HG02571 (cell line): Measurements from ENCODE around the gene KRTAP5-8.
"Not testable (repeated sequence)": the region's sequence is repeated elsewhere in the genome, so short reads cannot be mapped to it uniquely, and the experiment has no call there.

Experiments used
- ATAC-seq: cut with Tn5 transposase; IDR thresholded peaks from one replicate; pipeline ENCODE4 v1.9.1; 2021; ENCODE audit warnings: mild to moderate bottlenecking, moderate library complexity; ENCODE audit not compliant: unreplicated experiment

KRTAP5-8 gene

DNA sequence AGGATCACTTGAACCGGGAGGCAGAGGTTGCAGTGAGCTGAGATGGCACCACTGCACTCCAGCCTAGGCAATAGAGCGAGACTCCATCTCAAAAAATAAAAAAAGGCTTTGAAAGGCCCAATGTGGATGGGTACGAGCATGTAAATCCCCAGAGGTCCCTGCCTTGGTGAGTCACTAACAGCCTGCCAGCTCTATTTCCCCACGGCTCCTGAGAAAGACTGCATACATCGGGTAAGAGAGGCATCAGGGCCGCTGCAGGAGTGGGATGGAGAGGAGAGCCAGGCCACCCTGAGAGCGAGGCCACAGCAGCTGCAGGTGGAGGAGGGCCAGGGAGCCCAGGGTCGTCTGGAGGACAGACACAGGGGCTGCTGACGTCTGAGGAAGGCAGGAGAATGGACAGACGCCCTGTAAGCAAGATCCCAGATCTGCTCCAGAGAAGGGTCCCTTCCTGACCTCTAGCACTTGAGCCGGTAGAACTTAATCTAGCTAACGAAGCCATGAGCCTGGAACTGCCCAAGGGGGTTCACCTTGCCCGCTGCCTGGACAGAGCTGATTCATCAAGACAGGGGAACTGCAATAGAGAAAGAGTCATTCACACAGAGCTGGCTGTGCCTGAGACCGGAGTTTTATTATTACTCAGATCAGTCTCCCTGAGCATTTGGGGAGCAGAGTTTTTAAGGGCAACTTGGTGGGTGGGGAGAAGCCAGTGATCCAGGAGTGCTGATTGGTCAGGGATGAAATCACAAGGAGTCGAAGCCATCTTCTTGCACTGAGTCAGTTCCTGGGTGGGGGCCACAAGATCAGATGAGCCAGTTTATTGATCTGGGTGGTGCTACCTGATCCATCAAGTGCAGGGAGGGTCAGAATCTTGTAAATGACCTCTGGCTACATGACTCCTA, 5.3 kb downstream of the KRTAP5-8 start:
- no peak for ATAC-seq

DNA sequence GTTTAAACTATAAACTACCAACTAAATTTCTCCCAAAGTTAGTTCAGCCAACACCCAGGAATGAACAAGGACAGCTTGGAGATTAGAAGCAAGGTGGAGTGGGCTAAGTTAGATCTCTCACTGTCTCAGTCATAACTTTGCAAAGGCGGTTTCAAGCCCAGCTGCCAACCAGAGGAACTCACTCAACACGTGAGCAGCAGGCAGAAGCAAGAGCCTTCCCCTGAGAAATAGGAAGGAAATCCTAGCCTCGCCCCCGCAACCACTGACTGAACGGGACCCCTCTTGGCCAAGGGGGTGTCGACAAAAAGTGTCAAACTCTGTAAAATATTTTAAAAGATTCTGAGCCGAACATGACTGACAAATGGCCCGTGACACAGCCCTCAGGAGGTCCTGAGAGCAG, 6.0 kb downstream of the KRTAP5-8 start:
- ATAC-seq, result no peak

DNA sequence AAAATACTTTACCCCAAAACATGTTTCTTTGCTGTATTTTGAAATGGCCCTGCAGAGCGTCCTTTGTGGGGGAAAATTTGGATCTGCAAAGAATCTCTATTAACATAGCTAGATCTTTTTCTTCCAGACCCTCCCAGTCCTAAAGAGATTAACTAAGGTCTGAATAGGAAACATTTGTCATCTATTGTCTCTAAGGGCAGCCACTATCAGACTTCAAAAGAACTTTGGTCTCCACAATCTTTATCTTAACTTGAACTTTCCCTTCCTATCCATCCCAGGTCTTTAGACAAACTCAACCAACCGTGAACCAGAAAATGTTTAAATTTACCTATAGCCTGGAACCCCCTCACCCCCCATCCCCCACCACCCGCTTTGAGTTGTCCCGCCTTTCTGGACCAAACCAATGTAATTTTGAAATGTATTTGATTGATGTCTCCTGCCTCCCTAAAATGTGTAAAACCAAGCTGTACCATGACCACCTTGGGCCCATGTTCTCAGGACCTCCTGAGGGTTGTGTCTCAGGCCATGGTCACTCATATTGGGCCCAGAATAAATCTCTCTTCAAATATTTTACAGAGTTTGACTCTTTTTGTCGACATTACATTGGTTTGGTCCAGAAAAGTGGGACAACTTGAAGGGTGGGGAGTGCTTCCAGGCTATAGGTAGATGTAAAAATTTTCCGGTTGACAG, 6.8 kb downstream of the KRTAP5-8 start:
- ATAC-seq, result no peak

DNA sequence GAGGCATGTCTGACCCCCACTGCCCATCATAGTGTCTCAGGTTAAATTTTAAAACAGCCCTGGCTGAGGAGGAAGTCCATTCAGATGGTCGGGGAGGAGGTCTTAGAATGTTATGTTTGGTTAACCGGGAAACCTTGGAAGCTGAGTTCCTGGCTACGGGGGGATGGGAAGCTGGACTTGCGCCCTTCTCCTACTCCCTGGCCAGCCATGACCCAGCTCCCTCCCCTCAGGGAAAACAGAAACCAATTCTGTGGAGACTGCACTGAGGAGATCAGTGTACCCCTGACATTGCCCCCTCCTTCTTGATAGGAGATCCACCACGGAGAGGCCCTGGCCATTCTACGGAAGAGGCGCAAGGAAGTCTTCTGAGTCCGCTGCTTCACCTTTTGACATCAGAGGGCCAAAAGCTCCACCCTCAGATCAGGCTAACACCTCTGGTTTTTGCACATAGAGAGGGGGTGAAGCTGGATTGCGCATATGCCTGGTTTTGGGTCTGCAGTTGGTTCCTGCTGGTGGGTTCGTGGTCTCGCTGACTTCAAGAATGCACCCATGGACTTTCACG, 7.7 kb downstream of the KRTAP5-8 start:
- no peak for ATAC-seq

DNA sequence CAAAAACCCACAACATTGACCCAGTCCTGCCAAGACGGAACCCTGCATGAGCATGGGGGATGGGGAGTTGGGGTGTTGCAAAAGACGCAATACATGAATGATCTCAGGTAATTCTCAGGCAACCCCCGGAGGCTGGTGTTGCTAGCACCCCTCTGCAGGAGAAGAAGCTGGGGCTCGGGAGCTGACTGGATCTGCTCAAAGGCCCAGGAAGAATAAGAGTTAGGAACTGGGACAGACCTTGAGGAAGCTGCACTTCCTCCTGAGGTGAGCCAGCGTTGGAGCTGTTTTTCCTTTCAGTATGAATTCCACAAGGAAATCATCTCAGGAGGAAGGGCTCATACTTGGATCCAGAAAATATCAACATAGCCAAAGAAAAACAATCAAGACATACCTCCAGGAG, 10.3 kb downstream of the KRTAP5-8 start, which contains the start of gene KRTAP5-9:
Gene KRTAP5-9 (plus strand): TSS at position 301 of the 400 bp plus-strand sequence. CDS start 238 bp downstream, outside the sequence.
- ATAC-seq, result no peak

DNA sequence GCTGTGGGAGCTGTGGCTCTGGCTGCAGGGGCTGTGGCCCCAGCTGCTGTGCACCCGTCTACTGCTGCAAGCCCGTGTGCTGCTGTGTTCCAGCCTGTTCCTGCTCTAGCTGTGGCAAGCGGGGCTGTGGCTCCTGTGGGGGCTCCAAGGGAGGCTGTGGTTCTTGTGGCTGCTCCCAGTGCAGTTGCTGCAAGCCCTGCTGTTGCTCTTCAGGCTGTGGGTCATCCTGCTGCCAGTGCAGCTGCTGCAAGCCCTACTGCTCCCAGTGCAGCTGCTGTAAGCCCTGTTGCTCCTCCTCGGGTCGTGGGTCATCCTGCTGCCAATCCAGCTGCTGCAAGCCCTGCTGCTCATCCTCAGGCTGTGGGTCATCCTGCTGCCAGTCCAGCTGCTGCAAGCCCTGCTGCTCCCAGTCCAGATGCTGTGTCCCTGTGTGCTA, 10.9 kb downstream of the KRTAP5-8 start:
- ATAC-seq, result no peak

DNA sequence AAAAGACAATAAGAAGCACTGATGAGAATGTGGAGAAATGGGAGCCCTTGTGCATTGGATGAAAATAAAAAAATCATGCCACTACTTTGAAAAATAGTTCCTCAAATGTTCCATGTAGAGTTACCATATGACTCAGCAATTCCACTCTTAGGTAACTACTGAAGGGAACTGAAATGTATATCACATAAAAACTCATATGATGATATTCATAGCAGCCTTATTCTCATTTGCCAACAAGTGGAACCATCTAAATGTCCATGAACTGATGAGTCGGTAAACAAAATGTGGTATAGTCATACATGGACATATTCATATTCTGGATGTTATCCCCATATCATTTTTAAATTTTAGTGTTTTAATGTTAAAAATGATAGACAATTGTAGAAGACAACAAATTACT, 13.9 kb downstream of the KRTAP5-8 start:
- no peak for ATAC-seq

DNA sequence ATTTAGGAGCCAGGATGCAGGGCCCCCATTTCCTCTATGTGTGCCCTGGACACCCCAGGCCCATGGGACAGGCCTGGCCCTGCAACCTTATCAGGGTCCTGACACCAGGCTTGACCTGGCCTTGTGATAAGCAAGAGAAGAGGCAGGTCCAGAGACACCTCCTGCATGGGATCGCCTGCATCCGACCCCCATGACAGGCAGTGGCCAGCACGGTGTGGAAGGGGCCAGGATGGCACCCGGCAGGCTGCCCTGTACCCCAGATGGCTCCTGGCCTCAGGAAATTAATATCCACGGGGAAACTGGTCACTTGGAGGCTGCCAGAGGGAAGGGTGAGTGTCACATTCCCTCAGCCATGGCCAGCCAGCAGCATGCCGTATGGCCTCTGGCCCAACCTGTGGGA, 17.2 kb downstream of the KRTAP5-8 start:
- ATAC-seq, result no peak

DNA sequence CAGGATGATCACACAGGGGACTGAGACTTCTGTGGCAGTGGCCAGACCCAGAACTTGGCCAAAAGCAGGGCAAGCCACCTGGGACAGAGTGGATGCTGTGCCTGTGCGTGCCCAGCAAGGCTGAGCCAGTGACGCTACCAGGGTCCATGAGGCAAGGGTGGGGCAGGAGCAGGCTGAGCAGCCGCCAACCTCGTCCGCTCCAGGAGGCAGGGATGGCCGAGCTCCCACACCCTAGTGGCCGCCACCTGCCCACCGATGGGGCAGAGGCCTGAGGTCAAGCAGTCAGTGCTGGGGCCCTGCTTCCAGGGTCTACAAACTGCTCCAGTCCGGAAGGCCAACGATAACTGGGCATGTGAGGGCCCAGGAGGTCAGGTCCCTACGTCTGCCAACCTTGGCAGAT, 17.7 kb downstream of the KRTAP5-8 start:
- ATAC-seq, result no peak

DNA sequence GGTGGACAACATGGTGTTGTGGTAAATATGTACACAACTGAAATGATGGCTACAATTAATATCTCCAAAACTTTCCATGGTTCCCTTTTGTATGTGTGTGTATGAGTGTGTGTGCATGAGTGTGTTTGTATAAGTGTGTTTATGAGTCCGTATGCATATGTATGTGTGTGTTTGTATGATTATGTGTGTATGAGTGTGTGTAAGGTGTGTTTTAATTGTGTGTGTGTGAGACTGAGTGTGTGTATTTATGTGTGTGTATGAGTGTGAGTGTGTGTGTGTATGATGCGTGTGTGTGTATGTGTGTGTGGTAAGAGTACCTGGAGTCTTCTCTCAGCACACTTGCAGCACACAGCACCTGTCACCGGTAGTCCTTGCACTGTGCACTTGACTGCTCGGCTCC, 18.2 kb downstream of the KRTAP5-8 start:
- ATAC-seq, result no peak

DNA sequence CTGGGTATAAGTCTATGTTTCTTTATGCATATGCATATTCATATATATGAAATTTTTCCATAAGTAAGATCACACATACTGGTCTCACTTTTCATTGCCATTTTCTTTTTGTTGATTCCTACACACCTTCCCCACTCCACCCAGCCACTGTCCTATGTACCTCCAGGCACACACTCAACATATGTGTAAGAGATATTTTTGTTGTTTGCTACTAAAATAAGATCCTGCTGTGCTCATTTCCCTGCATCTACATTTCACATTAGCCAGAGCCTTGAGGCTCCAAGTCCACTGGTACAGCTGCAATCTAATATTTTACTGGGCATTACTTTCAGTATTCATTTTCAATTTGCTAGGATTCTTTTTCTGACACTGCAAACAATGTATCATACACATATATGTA, 19.4 kb downstream of the KRTAP5-8 start:
- ATAC-seq, result no peak

DNA sequence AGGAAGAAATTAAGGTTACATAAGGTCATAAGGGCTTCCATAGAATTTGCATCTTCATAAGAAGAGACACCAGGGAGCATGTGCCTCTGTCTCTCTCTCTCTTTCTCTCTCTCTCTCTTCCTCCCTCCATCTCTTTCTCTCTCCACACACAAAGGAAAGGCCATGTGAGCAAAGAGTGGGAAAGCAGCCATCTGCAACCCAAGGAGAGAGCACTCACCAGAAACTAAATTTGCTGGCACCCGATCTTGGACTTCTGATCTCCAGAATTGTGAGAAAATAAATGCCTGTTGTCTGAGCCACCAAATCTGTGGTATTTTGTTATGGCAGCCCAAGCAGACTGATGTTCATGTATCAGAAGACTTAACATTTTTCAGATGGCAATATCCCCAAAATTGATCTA, 21.2 kb downstream of the KRTAP5-8 start:
- ATAC-seq, result no peak

DNA sequence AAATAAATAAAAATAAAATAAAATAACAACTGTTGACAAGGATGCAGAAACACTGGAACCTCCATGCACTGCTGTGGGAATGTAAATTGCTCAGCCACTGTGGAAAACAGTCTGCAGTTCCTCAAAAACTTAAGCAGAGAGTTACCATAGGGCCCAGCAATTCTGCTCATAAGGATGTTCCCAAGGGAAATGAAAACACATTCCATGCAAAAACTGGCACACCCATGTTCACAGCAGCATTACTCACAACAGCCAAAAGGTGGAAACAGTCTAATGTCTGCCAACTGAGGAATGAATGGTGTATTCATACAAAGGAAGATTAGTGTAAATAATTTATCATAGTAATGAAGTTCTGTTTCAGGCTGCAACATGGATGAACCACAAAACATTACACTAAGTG, 24.3 kb downstream of the KRTAP5-8 start:
- no peak for ATAC-seq

DNA sequence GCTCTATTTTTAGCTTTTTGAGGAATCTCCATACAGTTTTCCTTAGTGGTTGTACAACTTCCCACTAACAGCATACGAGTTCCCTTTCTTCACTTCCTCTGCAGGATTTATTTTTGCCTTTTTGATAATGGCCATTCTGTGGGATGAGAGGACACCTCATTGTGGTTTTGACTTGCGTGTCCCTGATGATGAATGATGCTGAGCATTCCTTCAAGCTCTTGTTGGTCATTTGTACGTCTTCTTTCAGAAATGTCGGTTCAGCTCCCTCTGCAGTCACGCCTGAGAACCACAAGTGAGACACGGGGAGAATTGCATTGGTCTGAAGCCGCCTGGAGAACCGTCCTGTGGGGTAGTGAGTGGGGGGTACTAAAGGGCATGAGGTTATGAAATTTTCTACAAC, 25.6 kb downstream of the KRTAP5-8 start:
- no peak for ATAC-seq

DNA sequence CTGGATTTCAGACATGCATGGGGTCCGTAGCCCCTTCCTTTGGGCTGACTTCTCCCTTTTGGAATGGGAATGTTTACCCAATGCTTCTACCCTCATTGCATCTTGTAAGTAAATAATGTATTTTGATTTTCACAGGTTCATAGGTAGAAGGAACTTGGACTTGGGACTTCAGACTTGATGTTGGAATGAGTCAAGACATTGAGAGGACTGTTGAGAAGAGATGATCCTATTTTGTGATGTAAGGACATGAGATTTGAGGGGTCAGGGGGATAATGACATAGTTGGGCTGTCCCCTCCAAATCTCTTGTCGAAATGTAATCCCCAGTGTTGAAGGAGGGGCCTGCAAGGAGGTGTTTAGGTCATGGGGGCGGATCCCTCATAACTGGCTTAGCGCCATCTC, 26.6 kb downstream of the KRTAP5-8 start:
- no peak for ATAC-seq

DNA sequence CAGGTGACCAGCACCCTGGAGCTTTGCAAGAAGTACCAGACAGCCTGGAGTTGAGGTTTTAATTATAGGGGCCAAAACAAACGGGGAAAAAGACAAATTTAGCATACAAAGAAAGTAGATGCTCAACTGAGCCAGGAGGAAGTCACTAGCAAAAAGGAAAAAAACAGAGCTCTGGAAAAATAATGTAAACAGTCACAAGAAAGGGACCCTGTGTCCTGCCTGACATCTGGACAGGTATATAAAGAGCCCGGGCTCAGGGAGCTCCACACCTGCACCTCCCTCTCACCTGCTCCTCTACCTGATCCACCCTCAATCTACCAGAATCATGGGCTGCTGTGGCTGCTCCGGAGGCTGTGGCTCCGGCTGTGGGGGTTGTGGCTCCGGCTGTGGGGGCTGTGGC, 27.4 kb downstream of the KRTAP5-8 start, which contains the start of gene KRTAP5-10:
Gene KRTAP5-10 (plus strand): TSS at position 301 of the 400 bp plus-strand sequence. CDS start 25 bp downstream, at position 326.
- ATAC-seq, result no peak

DNA sequence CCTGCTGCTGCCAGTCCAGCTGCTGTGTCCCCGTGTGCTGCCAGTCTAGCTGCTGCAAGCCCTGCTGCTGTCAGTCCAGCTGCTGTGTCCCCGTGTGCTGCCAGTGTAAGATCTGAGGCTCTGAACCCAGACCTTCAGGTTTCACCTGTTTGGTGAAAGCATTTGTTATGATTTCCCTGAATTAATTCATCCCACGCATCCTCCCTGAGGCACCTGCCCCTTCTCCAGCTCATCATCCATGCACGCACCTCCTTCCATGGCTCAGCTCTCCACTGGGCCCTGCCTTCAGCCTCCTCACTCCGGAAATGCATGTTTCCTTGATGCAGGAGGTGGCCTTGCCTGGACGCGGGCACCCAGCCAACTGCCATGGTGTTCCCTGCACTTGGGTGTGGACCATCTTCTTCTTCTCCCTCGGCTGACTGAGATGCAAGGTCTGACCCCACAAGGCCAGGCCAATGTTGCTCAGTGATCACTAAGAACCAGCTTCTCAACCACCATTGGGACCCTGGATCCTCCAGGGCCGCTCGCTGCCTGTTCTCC, 28.3 kb downstream of the KRTAP5-8 start:
- ATAC-seq, result no peak

DNA sequence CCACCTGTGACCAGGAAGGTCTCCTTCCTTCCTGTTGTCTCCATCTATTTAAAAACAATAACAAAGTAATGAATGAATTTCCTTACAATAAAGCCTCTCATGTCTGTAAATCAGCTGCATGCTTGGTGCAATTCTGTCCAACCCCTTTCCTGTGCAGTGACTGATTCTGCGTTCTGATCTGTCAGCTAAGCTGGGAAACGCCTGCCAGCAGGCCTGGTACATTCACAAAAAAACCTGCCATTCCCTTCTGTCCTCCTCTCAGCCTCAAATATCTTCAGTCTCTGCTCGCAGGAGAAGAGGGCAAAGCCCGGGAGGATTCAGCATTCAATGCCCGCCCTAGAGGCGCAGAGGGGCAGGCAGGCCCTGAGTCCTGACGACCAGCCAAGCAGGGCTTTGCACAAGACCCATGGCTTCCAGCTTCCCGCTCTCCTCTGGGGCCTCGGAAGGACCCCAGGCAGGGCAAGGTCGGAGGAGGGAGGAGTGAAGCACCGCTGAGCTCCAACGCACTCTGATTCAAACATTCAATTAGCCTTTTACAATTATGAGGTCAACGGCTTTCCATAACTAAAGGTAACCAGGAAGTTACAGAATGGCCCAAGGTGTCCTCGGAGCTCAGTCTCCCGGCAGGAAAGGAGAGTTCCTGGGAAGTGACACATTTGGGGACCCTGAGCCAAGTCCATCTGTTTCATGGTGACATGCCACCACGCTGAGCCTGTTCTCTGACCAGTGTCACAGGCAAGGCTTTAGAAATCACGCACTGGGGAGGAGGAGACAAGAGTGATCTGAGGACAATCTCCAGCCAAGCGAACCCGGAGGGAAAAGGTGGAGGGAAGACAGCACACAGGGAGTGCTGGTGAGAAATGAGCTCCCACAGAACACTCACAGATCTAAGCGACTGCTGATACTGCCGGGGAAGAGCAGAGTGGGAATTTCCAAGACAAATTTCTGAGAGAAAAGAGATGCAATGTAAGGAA, 29.1 kb downstream of the KRTAP5-8 start:
- ATAC-seq, result not testable (repeated sequence)

DNA sequence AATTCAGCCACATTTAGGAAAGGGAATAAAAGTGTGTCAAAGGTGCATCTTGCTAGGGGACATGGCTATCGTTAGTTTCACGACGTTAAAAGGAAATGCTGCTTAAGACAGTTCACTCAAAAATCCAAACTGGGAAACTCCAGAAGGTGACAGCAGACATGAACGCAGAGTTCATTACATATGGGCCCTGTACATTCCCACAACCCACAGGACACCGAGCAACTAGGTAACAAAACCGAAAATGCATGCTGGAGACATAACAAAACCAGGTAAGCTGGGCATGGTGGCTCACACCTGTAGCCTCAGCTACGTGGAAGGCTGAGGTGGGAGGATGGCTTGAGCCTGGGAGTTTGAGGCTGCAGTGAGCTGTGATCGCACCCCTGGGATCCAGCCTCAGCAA, 29.8 kb downstream of the KRTAP5-8 start:
- not testable (repeated sequence) for ATAC-seq

DNA sequence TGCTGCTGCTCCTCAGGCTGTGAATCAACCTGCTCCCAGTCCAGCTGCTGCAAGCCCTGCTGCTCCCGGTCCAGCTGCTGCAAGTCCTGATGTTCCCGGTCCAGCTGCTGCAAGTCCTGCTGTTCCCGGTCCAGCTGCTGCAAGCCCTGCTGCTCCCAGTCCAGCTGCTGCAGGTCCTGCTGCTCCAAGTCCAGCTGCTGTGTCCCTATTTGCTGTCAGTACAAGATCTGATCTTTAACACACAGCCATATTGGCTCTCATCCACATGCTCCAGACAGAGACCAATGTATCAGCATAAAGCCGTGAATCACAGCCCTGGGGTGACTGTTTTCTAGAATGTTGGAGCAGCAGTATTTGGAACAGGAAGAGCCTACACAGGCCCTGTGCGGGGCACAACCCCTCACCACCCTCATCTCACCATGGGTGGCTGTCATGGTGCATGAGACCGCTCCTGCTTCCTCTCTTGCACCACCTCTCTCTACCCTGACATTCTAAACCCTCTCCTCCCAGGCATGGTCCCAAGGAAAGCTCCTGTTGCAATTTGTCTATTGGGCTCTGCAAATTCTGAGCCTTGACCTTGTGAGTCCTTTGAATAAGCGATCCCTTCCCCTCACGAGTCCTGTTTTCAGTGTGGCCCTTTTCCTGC, 31.0 kb downstream of the KRTAP5-8 start:
- ATAC-seq, result no peak
